A673 (cell line): ENCODE results near the gene ZNF763. TPM values are rescaled to one million over a fixed set of nuclear protein-coding genes. Genes with fewer than 3 reads are reported as not detected.
"Not testable (repeated sequence)": the region's sequence is repeated elsewhere in the genome, so short reads cannot be mapped to it uniquely, and the experiment has no call there.

Source experiments
- BruUV-seq: library from RNA; stranded (reverse); fragments of 400-500 nt; replicated peaks from 2 replicates; lab custom pipeline; 2021; lab: Mats Ljungman, UMichigan
- CTCF ChIA-PET: fragments of 300-600 bp; sonication (Branson Sonifier 250); formaldehyde crosslinking; loops from one replicate; lab custom pipeline; 2022; ENCODE audit warnings: antibody characterized with exemption; lab: Charles Lee
- POLR2A ChIA-PET: fragments of 300-600 bp; sonication (Branson Sonifier 250); formaldehyde crosslinking; loops from one replicate; lab custom pipeline; 2022; ENCODE audit warnings: antibody characterized with exemption; ENCODE audit not compliant: low non-redundant PET; lab: Charles Lee
- DNase-seq: peaks from one replicate; pipeline ENCODE4 v3.0.0-alpha.2; 2015; ENCODE audit warnings: low spot score
- H3K27ac ChIP-seq: fragments of 200-600 bp; sonication (generic); 2 replicates; pipeline ENCODE4 v1.5.1; 2016; ENCODE audit warnings: mixed run types, low read depth, mild to moderate bottlenecking, mixed read lengths, antibody characterized with exemption, low read length; ENCODE audit not compliant: poor library complexity, severe bottlenecking
- H3K27me3 ChIP-seq: fragments of 200-600 bp; sonication (generic); replicated peaks from 2 replicates; pipeline ENCODE4 v1.6.1; 2017; ENCODE audit warnings: mixed run types, low read depth, mild to moderate bottlenecking, mixed read lengths, antibody characterized with exemption, low read length; ENCODE audit not compliant: insufficient read depth, poor library complexity
- H3K36me3 ChIP-seq: fragments of 200-600 bp; sonication (generic); 2 replicates; pipeline ENCODE4 v1.6.1; 2016; ENCODE audit warnings: mixed run types, mild to moderate bottlenecking, mixed read lengths, antibody characterized with exemption, low read length; ENCODE audit not compliant: insufficient read depth, poor library complexity, severe bottlenecking
- H3K4me1 ChIP-seq: fragments of 200-600 bp; sonication (generic); 2 replicates; pipeline ENCODE4 v1.6.1; 2017; ENCODE audit warnings: mixed run types, mild to moderate bottlenecking, mixed read lengths, antibody characterized with exemption, low read length; ENCODE audit not compliant: insufficient read depth, poor library complexity, severe bottlenecking
- H3K4me3 ChIP-seq: fragments of 200-600 bp; sonication (generic); 2 replicates; pipeline ENCODE4 v1.5.1; 2016; ENCODE audit warnings: low read depth, mixed run types, mild to moderate bottlenecking, mixed read lengths, low read length; ENCODE audit not compliant: poor library complexity, severe bottlenecking
- H3K9me3 ChIP-seq: fragments of 200-600 bp; sonication (generic); 2 replicates; pipeline ENCODE4 v1.6.1; 2016; ENCODE audit warnings: mixed run types, low read depth, mild to moderate bottlenecking, mixed read lengths, antibody characterized with exemption, low read length; ENCODE audit not compliant: poor library complexity, severe bottlenecking
- EZH2 ChIP-seq: fragments of 200-600 bp; sonication (generic); IDR thresholded peaks from 2 replicates; pipeline ENCODE4 v1.6.1; 2017; ENCODE audit warnings: borderline replicate concordance, low read depth, mild to moderate bottlenecking, mixed read lengths, antibody characterized with exemption, low read length; ENCODE audit not compliant: poor library complexity, severe bottlenecking
- intact Hi-C: fragments of 100-400 bp; cut with micrococcal nuclease; formaldehyde crosslinking; loops from one replicate; pipeline ENCODE4 v1.10.0; 2022; ENCODE audit not compliant: unreplicated experiment
- total RNA-seq: library from RNA; stranded (reverse); gene quantifications from 2 replicates; pipeline ENCODE4 v1.2.3, GENCODE V29; 2021
- TF ChIP-seq, protein P1 (sequence below): fragments of 300-800, 200-600 bp; sonication (generic); conservative IDR thresholded peaks from 2 replicates; pipeline ENCODE4 v1.5.1; 2017; ENCODE audit warnings: low read depth, mild to moderate bottlenecking, antibody characterized with exemption, low read length, moderate library complexity, mixed read lengths

ZNF763 gene
- total RNA-seq, 1 experiment from 2014 or later = not detected

DNA sequence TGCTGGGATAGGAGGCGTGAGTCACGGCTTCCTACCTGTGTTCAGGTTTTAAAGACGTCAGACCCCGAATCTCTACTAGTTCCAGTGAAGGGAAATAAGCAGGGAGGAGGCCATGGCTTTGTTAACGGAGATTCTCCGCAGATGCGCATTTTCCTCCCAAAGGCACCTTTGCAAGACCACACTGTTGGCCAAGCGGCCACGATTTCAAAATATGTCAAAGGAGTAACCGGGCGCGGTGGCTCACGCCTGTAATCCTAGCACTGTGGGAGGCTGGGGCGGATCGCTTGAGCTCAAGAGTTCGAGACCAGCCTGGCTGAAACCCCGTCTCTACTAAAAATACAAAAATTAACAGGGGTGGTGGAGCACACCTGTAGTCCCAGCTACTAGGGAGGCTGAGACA is 21.9 kb downstream of the ZNF763 start:
- no peak for TF ChIP-seq EZH2
- TF ChIP-seq, protein P1, sequence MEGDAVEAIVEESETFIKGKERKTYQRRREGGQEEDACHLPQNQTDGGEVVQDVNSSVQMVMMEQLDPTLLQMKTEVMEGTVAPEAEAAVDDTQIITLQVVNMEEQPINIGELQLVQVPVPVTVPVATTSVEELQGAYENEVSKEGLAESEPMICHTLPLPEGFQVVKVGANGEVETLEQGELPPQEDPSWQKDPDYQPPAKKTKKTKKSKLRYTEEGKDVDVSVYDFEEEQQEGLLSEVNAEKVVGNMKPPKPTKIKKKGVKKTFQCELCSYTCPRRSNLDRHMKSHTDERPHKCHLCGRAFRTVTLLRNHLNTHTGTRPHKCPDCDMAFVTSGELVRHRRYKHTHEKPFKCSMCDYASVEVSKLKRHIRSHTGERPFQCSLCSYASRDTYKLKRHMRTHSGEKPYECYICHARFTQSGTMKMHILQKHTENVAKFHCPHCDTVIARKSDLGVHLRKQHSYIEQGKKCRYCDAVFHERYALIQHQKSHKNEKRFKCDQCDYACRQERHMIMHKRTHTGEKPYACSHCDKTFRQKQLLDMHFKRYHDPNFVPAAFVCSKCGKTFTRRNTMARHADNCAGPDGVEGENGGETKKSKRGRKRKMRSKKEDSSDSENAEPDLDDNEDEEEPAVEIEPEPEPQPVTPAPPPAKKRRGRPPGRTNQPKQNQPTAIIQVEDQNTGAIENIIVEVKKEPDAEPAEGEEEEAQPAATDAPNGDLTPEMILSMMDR = no peak
- H3K36me3 ChIP-seq = no peaks in the 10 kb centered on the region
- ChIA-PET POLR2A (no interaction called here), CTCF (interaction anchor here (0.7 to 2.6 kb wide), 2 partner anchors 22 to 23 kb away, joined by 4 to 9 read pairs; partner anchors contain the start of gene ZNF763)
- BruUV-seq = no TSS peak
- no peak overlapping the region for H3K4me3 ChIP-seq
- no peaks in the 10 kb centered on the region for H3K27me3 ChIP-seq
- peaks cover 11% of the 10 kb centered on the region for H3K9me3 ChIP-seq
- no peaks in the 10 kb centered on the region for H3K4me1 ChIP-seq
- no peak overlapping the region for H3K27ac ChIP-seq
- DNase-seq = no peak
- intact Hi-C loops = loop anchor here (5.0 kb wide), 1 partner anchor 189 kb away; the partner anchor contains the start of gene ZNF491

DNA sequence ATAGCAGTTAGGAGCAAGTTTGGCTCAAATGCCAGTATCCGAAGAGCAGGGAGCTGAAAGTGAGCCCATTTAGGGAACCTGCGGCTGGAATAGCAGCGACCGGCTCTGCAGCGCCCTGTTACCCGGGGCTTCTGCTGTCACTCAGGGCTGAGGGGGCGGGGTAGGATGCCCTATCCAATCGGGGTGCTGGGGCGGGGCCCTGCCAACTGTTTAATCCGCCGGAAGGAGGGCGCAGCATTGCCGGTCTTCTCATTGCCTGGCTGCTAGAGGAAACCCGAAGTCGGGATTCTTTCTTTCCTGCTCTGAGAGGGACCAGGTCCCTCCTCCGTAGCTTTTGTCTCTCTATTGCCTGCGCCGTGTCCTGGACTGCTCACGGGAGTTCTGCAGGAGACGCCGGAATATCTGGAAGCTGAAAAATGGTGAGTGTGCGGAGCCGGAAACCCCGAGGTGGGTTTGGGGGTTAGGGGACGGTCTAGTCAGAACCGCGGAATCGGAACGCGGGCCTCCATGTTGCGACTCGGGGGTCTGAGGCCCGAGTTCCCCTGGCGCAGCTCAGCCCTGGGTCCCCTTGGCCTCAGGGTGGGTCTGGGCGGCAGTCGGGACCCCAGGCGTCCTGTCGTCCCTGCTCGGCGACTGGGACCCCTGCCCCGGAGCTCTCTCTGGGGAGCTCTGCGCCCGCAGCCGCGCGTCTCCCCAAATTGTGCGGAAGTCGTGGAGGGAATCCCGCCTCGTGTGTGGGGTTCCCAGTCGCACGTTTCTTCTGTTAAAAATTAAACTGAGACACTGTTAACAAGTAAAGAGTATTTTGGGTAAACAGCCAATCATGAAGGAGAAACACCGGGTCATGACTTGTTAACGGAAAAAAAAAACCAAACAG is 22.8 kb downstream of the ZNF763 start:
- Histone ChIP-seq H3K4me3 (peak overlapping the region; percentile 65), H3K36me3 (no peaks in the 10 kb centered on the region), H3K9me3 (peaks cover 2% of the 10 kb centered on the region), H3K27ac (peak overlapping the region; percentile 77), H3K27me3 (no peaks in the 10 kb centered on the region), H3K4me1 (no peaks in the 10 kb centered on the region)
- CTCF ChIA-PET = interaction anchor here (0.6 to 2.6 kb wide), 7 partner anchors 23 to 190 kb away, joined by 3 to 16 read pairs (median 4); partner anchors contain the start of gene ZNF763
- intact Hi-C loops = loop anchor here (2.0 to 5.0 kb wide), 3 partner anchors 63 to 190 kb away; partner anchors contain the start of genes ZNF491 and ZNF700
- TSS peak; percentile 96 for BruUV-seq
- POLR2A ChIA-PET = interaction anchor here (0.6 kb wide), 1 partner anchor 144 kb away, joined by 3 read pairs; no protein-coding TSS in a partner anchor
- TF ChIP-seq EZH2 = no peak
- TF ChIP-seq, protein P1 = no peak
- peak; percentile 98 for DNase-seq

DNA sequence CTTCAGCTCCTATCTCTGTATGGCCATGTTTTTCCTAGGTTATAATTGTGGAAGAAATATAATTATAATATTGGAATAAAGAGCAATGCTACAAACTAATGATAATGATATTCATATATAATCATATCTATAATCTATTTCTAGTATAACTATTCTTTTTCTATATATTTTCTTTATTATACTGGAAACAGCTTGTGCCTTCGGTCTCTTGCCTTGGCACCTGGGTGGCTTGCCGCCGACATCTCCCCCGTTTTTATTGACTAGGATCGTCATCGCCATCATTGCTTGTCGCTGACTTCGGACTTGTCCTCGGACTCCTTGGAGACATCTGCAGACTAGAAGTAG is 24.2 kb downstream of the ZNF763 start:
- ChIA-PET CTCF (interaction anchor here (1.0 to 2.6 kb wide), 5 partner anchors 25 to 151 kb away, joined by 3 to 16 read pairs (median 4); partner anchors contain the start of gene ZNF20), POLR2A (no interaction called here)
- no peak overlapping the region for H3K27ac ChIP-seq
- intact Hi-C loops = loop anchor here (2.0 to 5.0 kb wide), 3 partner anchors 64 to 192 kb away; partner anchors contain the start of genes ZNF491 and ZNF700
- H3K9me3 ChIP-seq = no peaks in the 10 kb centered on the region
- H3K27me3 ChIP-seq = no peaks in the 10 kb centered on the region
- no peaks in the 10 kb centered on the region for H3K4me1 ChIP-seq
- BruUV-seq = no TSS peak
- no peaks in the 10 kb centered on the region for H3K36me3 ChIP-seq
- H3K4me3 ChIP-seq = peak overlapping the region; percentile 65
- TF ChIP-seq EZH2 = no peak
- TF ChIP-seq, protein P1 = no peak
- DNase-seq = no peak

DNA sequence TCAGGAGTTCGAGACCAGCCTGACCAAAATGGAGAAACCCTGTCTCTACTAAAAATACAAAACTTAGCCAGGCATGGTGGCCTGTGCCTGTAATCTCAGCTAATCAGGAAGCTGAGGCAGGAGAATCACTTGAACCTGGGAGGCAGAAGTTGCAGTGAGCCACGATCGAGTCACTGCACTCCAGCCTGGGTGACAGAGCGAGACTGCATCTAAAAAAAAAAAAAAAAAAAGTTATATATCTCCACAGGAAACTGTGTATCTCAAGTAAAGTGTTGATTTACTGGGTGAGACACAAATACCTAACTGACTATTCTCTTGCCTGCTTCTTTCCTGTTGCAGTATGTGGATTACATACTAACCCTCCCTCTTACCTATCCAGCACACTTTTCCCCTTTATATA is 27.1 kb downstream of the ZNF763 start:
- BruUV-seq, H3K4me1 ChIP-seq, H3K36me3 ChIP-seq, DNase-seq, CTCF ChIA-PET, H3K4me3 ChIP-seq, H3K27me3 ChIP-seq, H3K27ac ChIP-seq, H3K9me3 ChIP-seq, intact Hi-C loops: not testable (repeated sequence)
- POLR2A ChIA-PET = interaction anchor here (0.5 kb wide), 1 partner anchor 58 kb away, joined by 5 read pairs; no protein-coding TSS in a partner anchor
